ENCODE measurements around the gene TIE1. TPM values are rescaled to one million over a fixed set of nuclear protein-coding genes. Genes with fewer than 3 reads are reported as not detected.

Gene TIE1
- total and polyA plus RNA-seq, 2 of the 13 experiments (the other 11 are each of a cell fraction or from before 2014, with no cell fraction given): 0.58 to 0.84 TPM

- TF ChIP-seq ZNF687 (CRISPR knock-in tag; IDR thresholded peaks at IDR 0.05): peak; percentile 70
- no peak for TF ChIP-seq BRD4 (CRISPR knock-in tag; IDR thresholded peaks at IDR 0.05)
- no peak for TF ChIP-seq NFAT5 (CRISPR knock-in tag; IDR thresholded peaks at IDR 0.05)
- peak; percentile 51 for TF ChIP-seq SALL1 (CRISPR knock-in tag; IDR thresholded peaks at IDR 0.05)
- TF ChIP-seq FUBP1 (CRISPR knock-in tag; IDR thresholded peaks at IDR 0.05; ENCODE audit: borderline replicate concordance): no peak
- no peak; the same call in 1 of the 2 replicates for TF ChIP-seq ZNF709 (CRISPR knock-in tag; IDR thresholded peaks at IDR 0.05)
- TF ChIP-seq PAXIP1 (CRISPR knock-in tag; conservative IDR thresholded peaks at IDR 0.05): no peak
- no peak for TF ChIP-seq LCORL (IDR thresholded peaks at IDR 0.05)
- TF ChIP-seq LCORL (CRISPR knock-in tag; IDR thresholded peaks at IDR 0.05): no peak
- no peak for TF ChIP-seq MBD4 (IDR thresholded peaks at IDR 0.05; ENCODE audit: borderline replicate concordance, low read length)
- TF ChIP-seq RFX1 (IDR thresholded peaks at IDR 0.05): no peak
These were observed 58.2 kb downstream of the TIE1 start, which contains the start of gene CDC20 (continued) for GRCh38 chr1:43358746-43359693.

Data from HepG2 (cell line).